Naive thymus-derived CD8-positive, alpha-beta T cell (primary cell): ENCODE measurements around the gene B4GAT1. TPM values are rescaled to one million over a fixed set of nuclear protein-coding genes. Genes with fewer than 3 reads are reported as not detected.

ENCODE experiments used
- ATAC-seq, 2 donors: fragments of 150-1000 bp; cut with Tn5 transposase in 1 of 2; sonication (Bioruptor Pico), chemical (Tn5 transposase) in 1 of 2; 1 replicate in 1 of 2; 2 replicates in 1 of 2; pipeline ENCODE4 v1.10.0; 2021; ENCODE audit warnings: mild to moderate bottlenecking in 2 of 2, moderate library complexity in 2 of 2
- POLR2A ChIA-PET: fragments of 350-600 bp; sonication (Branson Sonifier 250); formaldehyde crosslinking; loops from one replicate; lab custom pipeline; 2021; ENCODE audit warnings: antibody characterized with exemption; lab: Charles Lee
- DNase-seq, 10 donors: peaks; one replicate each; pipeline versions ENCODE4 v3.0.0 to v3.0.0-alpha.2; 2020 to 2022
- H3K27ac Mint-ChIP-seq, 10 donors: one replicate each; pipeline ENCODE4 v1.8.0; 2020 to 2022; ENCODE audit warnings: mild to moderate bottlenecking in 10 of 10, mixed read lengths in 10 of 10, moderate library complexity in 4 of 10, inconsistent platforms in 1 of 10
- H3K27me3 Mint-ChIP-seq, 5 donors: one replicate each; pipeline ENCODE4 v1.8.0; 2021 to 2022; ENCODE audit warnings: mixed read lengths in 5 of 5
- H3K36me3 Mint-ChIP-seq, 3 donors: one replicate each; pipeline ENCODE4 v1.8.0; 2020 to 2022; ENCODE audit warnings: mixed read lengths in 3 of 3, mild to moderate bottlenecking in 2 of 3, inconsistent platforms in 1 of 3
- H3K4me1 Mint-ChIP-seq, 4 donors: one replicate each; pipeline ENCODE4 v1.8.0; 2021 to 2022; ENCODE audit warnings: mixed read lengths in 4 of 4
- H3K4me3 Mint-ChIP-seq, 10 donors: one replicate each; pipeline ENCODE4 v1.8.0; 2020 to 2022; ENCODE audit warnings: mild to moderate bottlenecking in 10 of 10, mixed read lengths in 10 of 10, moderate library complexity in 6 of 10, inconsistent platforms in 1 of 10
- H3K9me3 Mint-ChIP-seq, 9 donors: one replicate each; pipeline ENCODE4 v1.8.0; 2020 to 2022; ENCODE audit warnings: mixed read lengths in 9 of 9, mild to moderate bottlenecking in 3 of 9, inconsistent platforms in 1 of 9, moderate library complexity in 1 of 9
- polyA plus RNA-seq, 3 donors: library from polyadenylated mRNA; unstranded; fragments of 300-500 nt; fragmentation: Illumina TruSeq; gene quantifications; one replicate each; pipeline ENCODE4 v1.2.3, GENCODE V29; 2021
- total RNA-seq, 8 experiments: library from RNA in 2 of 8; stranded (reverse) in 2 of 8; gene quantifications; one replicate each; pipeline ENCODE4 v1.2.3 and lab custom pipeline; 2021 to 2026

The B4GAT1 gene
- total and polyA plus RNA-seq, 5 experiments from 2014 or later = 7.1 to 12.1 (median 7.5) TPM

GRCh38 chr11:66333896-66334604 lies 13.4 kb downstream of the B4GAT1 start:
- Mint-ChIP-seq H3K4me3 (peak overlapping the region in 3 of 10 donors; percentile 21 to 39 (median 23)), H3K36me3 (peaks cover 0 to 9% (median under 1%) of the 10 kb centered on the region in 3 donors), H3K9me3 (no peaks in the 10 kb centered on the region), H3K27ac (peak overlapping the region in 1 of 10 donors; percentile 43), H3K4me1 (peaks cover 12 to 29% (median 23%) of the 10 kb centered on the region in 4 donors), H3K27me3 (no peaks in the 10 kb centered on the region)
- no peak for ATAC-seq
- peak in 1 of 10 donors; percentile 57 for DNase-seq
- POLR2A ChIA-PET = interaction anchor here (0.8 to 4.8 kb wide), 6 partner anchors 10 to 1475 kb away, joined by 4 to 35 read pairs (median 10); partner anchors contain the start of genes B4GAT1, BRMS1, CD248 and SLC29A2

- Mint-ChIP-seq H3K36me3 (peaks cover 0 to 5% (median 0%) of the 10 kb centered on the region in 3 donors), H3K4me3 (no peak overlapping the region)
These were observed 14.1 kb downstream of the B4GAT1 start for GRCh38 chr11:66333220-66333877.

GRCh38 chr11:66332371-66333219 lies 14.8 kb downstream of the B4GAT1 start:
- H3K27ac Mint-ChIP-seq = peak overlapping the region in 2 of 10 donors; percentile 28 to 62

More at GRCh38 chr11:66333220-66333877, 14.1 kb downstream of the B4GAT1 start:
- DNase-seq (peak in 1 of 10 donors; percentile 49), ATAC-seq (no peak)
- no peaks in the 10 kb centered on the region for H3K27me3 Mint-ChIP-seq
- POLR2A ChIA-PET = interaction anchor here (0.8 to 5.1 kb wide), 3 partner anchors 11 to 1474 kb away, joined by 4 to 45 read pairs (median 35); partner anchors contain the start of gene BRMS1
- H3K9me3 Mint-ChIP-seq = no peaks in the 10 kb centered on the region
- no peak overlapping the region for H3K27ac Mint-ChIP-seq
- H3K4me1 Mint-ChIP-seq = peaks cover 13 to 32% (median 29%) of the 10 kb centered on the region in 4 donors

GRCh38 chr11:66331542-66332370 lies 15.7 kb downstream of the B4GAT1 start:
- Mint-ChIP-seq H3K4me3 (no peak overlapping the region), H3K27ac (peak overlapping the region in 2 of 10 donors; percentile 21 to 28), H3K36me3 (no peaks in the 10 kb centered on the region), H3K27me3 (no peaks in the 10 kb centered on the region), H3K9me3 (no peaks in the 10 kb centered on the region), H3K4me1 (peaks cover 21 to 37% (median 35%) of the 10 kb centered on the region in 4 donors)
- ATAC-seq (no peak), DNase-seq (peak in 1 of 10 donors; percentile 24)
- POLR2A ChIA-PET = interaction anchor here (0.6 to 5.1 kb wide), 6 partner anchors 12 to 1001 kb away, joined by 3 to 45 read pairs (median 4); partner anchors contain the start of gene BRMS1

More at GRCh38 chr11:66332371-66333219, 14.8 kb downstream of the B4GAT1 start:
- Mint-ChIP-seq H3K9me3 (no peaks in the 10 kb centered on the region), H3K27me3 (no peaks in the 10 kb centered on the region), H3K36me3 (peaks cover 0 to 5% (median 0%) of the 10 kb centered on the region in 3 donors), H3K4me1 (peaks cover 19 to 38% (median 37%) of the 10 kb centered on the region in 4 donors), H3K4me3 (no peak overlapping the region)
- peak in 1 of 10 donors; percentile 50 for DNase-seq
- ATAC-seq = no peak
- POLR2A ChIA-PET = interaction anchor here (1.7 to 5.1 kb wide), 4 partner anchors 12 to 21 kb away, joined by 4 to 45 read pairs (median 20); partner anchors contain the start of gene BRMS1

- H3K27me3 Mint-ChIP-seq = no peaks in the 10 kb centered on the region
- no peaks in the 10 kb centered on the region for H3K9me3 Mint-ChIP-seq
- H3K27ac Mint-ChIP-seq = no peak overlapping the region
- POLR2A ChIA-PET = interaction anchor here (0.5 to 5.1 kb wide), 7 partner anchors 13 to 1000 kb away, joined by 3 to 45 read pairs (median 4); partner anchors contain the start of gene BRMS1
- no peak for ATAC-seq
- peaks cover 17 to 37% (median 34%) of the 10 kb centered on the region in 4 donors for H3K4me1 Mint-ChIP-seq
- H3K4me3 Mint-ChIP-seq = no peak overlapping the region
- no peaks in the 10 kb centered on the region for H3K36me3 Mint-ChIP-seq
- DNase-seq = peak in 1 of 10 donors; percentile 59
These were observed 16.5 kb downstream of the B4GAT1 start for GRCh38 chr11:66330931-66331330.

GRCh38 chr11:66329165-66329673 lies 18.2 kb downstream of the B4GAT1 start:
- no peaks in the 10 kb centered on the region for H3K9me3 Mint-ChIP-seq
- ATAC-seq (no peak), DNase-seq (no peak)
- no peaks in the 10 kb centered on the region for H3K27me3 Mint-ChIP-seq
- peak overlapping the region in 9 of 10 donors; percentile 7 to 95 (median 88) for H3K27ac Mint-ChIP-seq
- POLR2A ChIA-PET = interaction anchor here (0.8 to 5.1 kb wide), 5 partner anchors 12 to 57 kb away, joined by 3 to 45 read pairs (median 9); partner anchors contain the start of genes BRMS1 and CD248
- H3K36me3 Mint-ChIP-seq = no peaks in the 10 kb centered on the region
- peaks cover 19 to 41% (median 40%) of the 10 kb centered on the region in 4 donors for H3K4me1 Mint-ChIP-seq
- peak overlapping the region in 1 of 10 donors; percentile 78 for H3K4me3 Mint-ChIP-seq

- Mint-ChIP-seq H3K4me1 (peaks cover 25 to 48% (median 44%) of the 10 kb centered on the region in 4 donors), H3K27me3 (no peaks in the 10 kb centered on the region), H3K4me3 (peak overlapping the region; percentile 20 to 88 (median 70)), H3K36me3 (no peaks in the 10 kb centered on the region), H3K9me3 (no peaks in the 10 kb centered on the region), H3K27ac (peak overlapping the region; percentile 85 to 95 (median 91))
- ATAC-seq = peak; percentile 88 to 89
- POLR2A ChIA-PET = interaction anchor here (0.9 to 5.1 kb wide), 3 partner anchors 12 to 17 kb away, joined by 4 to 45 read pairs (median 13); partner anchors contain the start of genes BRMS1 and CD248
- DNase-seq = peak; percentile 70 to 90 (median 80)
These were observed 18.9 kb downstream of the B4GAT1 start for GRCh38 chr11:66328302-66329144.

GRCh38 chr11:66328031-66328301 lies 19.5 kb downstream of the B4GAT1 start:
- no peaks in the 10 kb centered on the region for H3K27me3 Mint-ChIP-seq
- peak overlapping the region; percentile 85 to 95 (median 91) for H3K27ac Mint-ChIP-seq
- DNase-seq (peak in 3 of 10 donors; percentile 31 to 80 (median 41)), ATAC-seq (peak; percentile 41 to 60)
- peaks cover 31 to 53% (median 50%) of the 10 kb centered on the region in 4 donors for H3K4me1 Mint-ChIP-seq
- no peaks in the 10 kb centered on the region for H3K36me3 Mint-ChIP-seq
- POLR2A ChIA-PET = interaction anchor here (5.1 kb wide), 1 partner anchor 16 kb away, joined by 45 read pairs; no protein-coding TSS in a partner anchor
- H3K4me3 Mint-ChIP-seq = peak overlapping the region in 6 of 10 donors; percentile 20 to 88 (median 68)
- no peaks in the 10 kb centered on the region for H3K9me3 Mint-ChIP-seq

GRCh38 chr11:66327171-66328030 lies 20.0 kb downstream of the B4GAT1 start:
- POLR2A ChIA-PET = interaction anchor here (0.7 to 4.0 kb wide), 4 partner anchors 12 to 45 kb away, joined by 3 to 126 read pairs (median 4); partner anchors contain the start of genes CD248 and SLC29A2

More at GRCh38 chr11:66327171-66328030, 20.0 kb downstream of the B4GAT1 start:
- Mint-ChIP-seq H3K36me3 (no peaks in the 10 kb centered on the region), H3K27ac (peak overlapping the region; percentile 85 to 95 (median 91)), H3K4me1 (peaks cover 33 to 59% (median 53%) of the 10 kb centered on the region in 4 donors), H3K27me3 (no peaks in the 10 kb centered on the region), H3K4me3 (peak overlapping the region in 9 of 10 donors; percentile 20 to 88 (median 61)), H3K9me3 (no peaks in the 10 kb centered on the region)
- ATAC-seq (no peak), DNase-seq (no peak)
